ENCODE results near the gene ENO1. TPM values are rescaled to one million over a fixed set of nuclear protein-coding genes. Genes with fewer than 3 reads are reported as not detected.

Gene ENO1
- total RNA-seq, 1 donor from 2014 or later: 1,663 TPM

DNA sequence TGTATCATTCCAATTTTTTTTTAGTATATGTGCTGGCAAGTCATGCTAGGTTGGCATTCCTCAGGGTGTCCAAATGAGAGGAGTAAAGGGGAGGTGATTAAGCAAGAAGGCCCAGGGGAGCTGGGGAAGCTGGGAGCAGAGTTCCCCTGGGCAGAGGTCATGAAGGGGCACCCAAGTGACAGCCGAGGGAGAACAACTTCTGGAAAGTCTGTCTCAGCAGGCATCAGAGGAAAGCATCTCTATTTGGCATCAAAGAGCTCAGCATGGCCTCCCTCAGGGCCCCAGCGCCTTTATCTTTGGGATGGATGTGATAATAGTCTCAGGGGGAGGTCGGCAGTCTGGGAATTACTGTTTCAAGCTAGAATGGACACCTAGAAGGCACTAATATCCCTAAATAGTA is 5.0 kb upstream of the ENO1 start:
- H3K9ac ChIP-seq (ENCODE audit: low read length): no peak overlapping the region
- H3K4me1 Mint-ChIP-seq (ENCODE audit: low read depth, unreplicated experiment): peaks cover 27% of the 10 kb centered on the region
- no peaks in the 10 kb centered on the region for H3K9me3 Mint-ChIP-seq (ENCODE audit: unreplicated experiment)
- no peaks in the 10 kb centered on the region for H3K27me3 ChIP-seq (ENCODE audit: insufficient read depth, low read length)
- DNase-seq (ENCODE audit: low read depth) (no peak), FAIRE-seq (no peak)
- TF ChIP-seq, protein P1, sequence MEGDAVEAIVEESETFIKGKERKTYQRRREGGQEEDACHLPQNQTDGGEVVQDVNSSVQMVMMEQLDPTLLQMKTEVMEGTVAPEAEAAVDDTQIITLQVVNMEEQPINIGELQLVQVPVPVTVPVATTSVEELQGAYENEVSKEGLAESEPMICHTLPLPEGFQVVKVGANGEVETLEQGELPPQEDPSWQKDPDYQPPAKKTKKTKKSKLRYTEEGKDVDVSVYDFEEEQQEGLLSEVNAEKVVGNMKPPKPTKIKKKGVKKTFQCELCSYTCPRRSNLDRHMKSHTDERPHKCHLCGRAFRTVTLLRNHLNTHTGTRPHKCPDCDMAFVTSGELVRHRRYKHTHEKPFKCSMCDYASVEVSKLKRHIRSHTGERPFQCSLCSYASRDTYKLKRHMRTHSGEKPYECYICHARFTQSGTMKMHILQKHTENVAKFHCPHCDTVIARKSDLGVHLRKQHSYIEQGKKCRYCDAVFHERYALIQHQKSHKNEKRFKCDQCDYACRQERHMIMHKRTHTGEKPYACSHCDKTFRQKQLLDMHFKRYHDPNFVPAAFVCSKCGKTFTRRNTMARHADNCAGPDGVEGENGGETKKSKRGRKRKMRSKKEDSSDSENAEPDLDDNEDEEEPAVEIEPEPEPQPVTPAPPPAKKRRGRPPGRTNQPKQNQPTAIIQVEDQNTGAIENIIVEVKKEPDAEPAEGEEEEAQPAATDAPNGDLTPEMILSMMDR (IDR thresholded peaks at IDR 0.05; ENCODE audit: insufficient read depth, low read depth, low read length): no peak
- TF ChIP-seq EZH2 (IDR thresholded peaks at IDR 0.05; ENCODE audit: insufficient read depth, low read length): no peak
- H3K4me2 ChIP-seq (ENCODE audit: low read length): no peak overlapping the region
- H3K36me3 Mint-ChIP-seq (ENCODE audit: low read depth, unreplicated experiment): no peaks in the 10 kb centered on the region
- no peaks in the 10 kb centered on the region for H3K9me3 ChIP-seq (ENCODE audit: insufficient read depth, low read depth, low read length)
- no peaks in the 10 kb centered on the region for H4K20me1 ChIP-seq (ENCODE audit: insufficient read depth, low read length)
- H3K36me3 ChIP-seq (ENCODE audit: insufficient read depth, low read length): no peaks in the 10 kb centered on the region
- H3K27ac ChIP-seq (ENCODE audit: low read depth, low read length): no peak overlapping the region
- no peak overlapping the region for H3K4me3 ChIP-seq (ENCODE audit: insufficient read depth, low read depth, low read length)
- peak overlapping the region; percentile 8 for H3K27ac Mint-ChIP-seq (ENCODE audit: unreplicated experiment)
- H3K27me3 Mint-ChIP-seq (ENCODE audit: low read depth, unreplicated experiment): peaks cover 4% of the 10 kb centered on the region
- H3K4me3 Mint-ChIP-seq (ENCODE audit: unreplicated experiment): no peak overlapping the region
- H3K79me2 ChIP-seq (ENCODE audit: insufficient read depth, low read length): peaks cover 3% of the 10 kb centered on the region
- H3K4me1 ChIP-seq (ENCODE audit: insufficient read depth, low read length): peaks cover 21% of the 10 kb centered on the region
- H2AFZ ChIP-seq (ENCODE audit: low read depth, low read length): no peak overlapping the region

DNA sequence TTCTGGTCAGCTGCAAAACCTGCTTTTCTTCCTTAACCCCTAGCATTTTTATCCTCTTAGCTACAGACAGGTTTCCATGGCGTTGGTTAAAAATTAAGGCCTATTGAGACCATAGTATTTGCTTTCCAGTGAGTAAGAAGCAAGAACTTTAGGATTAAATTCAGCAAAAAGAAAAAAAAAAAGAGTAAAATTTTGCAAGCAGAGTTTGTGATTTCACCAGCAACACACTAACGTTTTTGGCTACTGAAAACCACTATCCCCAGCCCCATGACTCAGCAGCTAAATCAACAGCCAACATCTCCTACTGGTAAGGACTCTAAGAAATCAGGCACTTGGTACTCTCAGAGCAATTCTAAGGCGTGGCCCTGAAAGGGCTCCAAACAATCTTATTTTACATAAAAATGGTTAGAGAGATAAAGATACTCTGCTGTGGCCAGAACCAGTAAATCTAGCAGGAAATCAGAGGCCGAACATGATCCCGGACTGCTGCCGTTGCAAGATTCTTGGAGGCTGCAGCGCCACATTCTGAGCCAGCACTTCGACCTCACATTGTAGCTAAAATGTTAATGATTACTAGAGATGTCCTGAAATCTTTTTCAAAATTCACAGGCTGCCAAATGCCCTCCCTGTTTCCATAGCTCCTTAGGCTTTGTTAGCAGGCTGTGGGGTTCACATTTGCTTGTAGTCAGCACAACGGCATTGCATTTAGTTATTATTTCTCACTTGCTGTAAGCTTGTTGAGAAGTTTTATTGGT is 1.6 kb upstream of the ENO1 start:
- Histone ChIP-seq H3K9ac (ENCODE audit: low read length) (peak overlapping the region; percentile 97), H4K20me1 (ENCODE audit: insufficient read depth, low read length) (peaks cover 27% of the 10 kb centered on the region), H3K4me2 (ENCODE audit: low read length) (peak overlapping the region; percentile 91), H3K4me1 (ENCODE audit: insufficient read depth, low read length) (peaks cover 29% of the 10 kb centered on the region), H3K27me3 (ENCODE audit: insufficient read depth, low read length) (no peaks in the 10 kb centered on the region), H3K36me3 (ENCODE audit: insufficient read depth, low read length) (peaks cover 2% of the 10 kb centered on the region), H3K9me3 (ENCODE audit: insufficient read depth, low read depth, low read length) (no peaks in the 10 kb centered on the region), H3K79me2 (ENCODE audit: insufficient read depth, low read length) (peaks cover 37% of the 10 kb centered on the region), H3K27ac (ENCODE audit: low read depth, low read length) (peak overlapping the region; percentile 95), H3K4me3 (ENCODE audit: insufficient read depth, low read depth, low read length) (peak overlapping the region; percentile 88), H2AFZ (ENCODE audit: low read depth, low read length) (peak overlapping the region; percentile 38)
- Mint-ChIP-seq H3K9me3 (ENCODE audit: unreplicated experiment) (no peaks in the 10 kb centered on the region), H3K27ac (ENCODE audit: unreplicated experiment) (peak overlapping the region; percentile 94), H3K27me3 (ENCODE audit: low read depth, unreplicated experiment) (no peaks in the 10 kb centered on the region), H3K4me3 (ENCODE audit: unreplicated experiment) (peak overlapping the region; percentile 82), H3K4me1 (ENCODE audit: low read depth, unreplicated experiment) (peaks cover 33% of the 10 kb centered on the region), H3K36me3 (ENCODE audit: low read depth, unreplicated experiment) (peaks cover 4% of the 10 kb centered on the region)
- FAIRE-seq (no peak), DNase-seq (ENCODE audit: low read depth) (peak; percentile 96)
- TF ChIP-seq, protein P1 (IDR thresholded peaks at IDR 0.05; ENCODE audit: insufficient read depth, low read depth, low read length): no peak
- no peak for TF ChIP-seq EZH2 (IDR thresholded peaks at IDR 0.05; ENCODE audit: insufficient read depth, low read length)

DNA sequence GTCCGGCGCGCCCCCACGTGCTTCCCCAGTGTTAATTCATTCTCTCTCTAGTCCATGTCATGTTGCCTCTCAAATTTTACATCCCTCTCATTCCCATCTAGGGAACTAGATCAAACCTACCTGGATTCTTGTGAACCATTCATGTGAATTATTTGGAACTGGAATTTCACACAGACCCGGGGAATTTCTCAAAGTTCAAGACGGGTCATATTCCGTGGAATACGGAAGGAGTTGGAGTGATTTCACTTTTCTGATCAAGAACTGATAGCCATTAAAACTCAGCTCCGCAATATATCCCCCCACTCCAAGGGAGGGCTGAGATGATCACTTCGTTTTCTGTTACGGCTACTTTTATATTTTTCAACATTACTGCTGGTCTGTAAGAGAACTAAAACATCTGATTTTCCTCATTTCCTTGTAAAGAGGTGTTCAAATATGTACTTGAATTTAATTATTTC is 1.0 kb upstream of the ENO1 start:
- Histone ChIP-seq H3K36me3 (ENCODE audit: insufficient read depth, low read length) (peaks cover 7% of the 10 kb centered on the region), H4K20me1 (ENCODE audit: insufficient read depth, low read length) (peaks cover 33% of the 10 kb centered on the region), H3K4me2 (ENCODE audit: low read length) (peak overlapping the region; percentile 91), H3K9ac (ENCODE audit: low read length) (peak overlapping the region; percentile 97), H3K79me2 (ENCODE audit: insufficient read depth, low read length) (peaks cover 43% of the 10 kb centered on the region), H2AFZ (ENCODE audit: low read depth, low read length) (peak overlapping the region; percentile 86), H3K27me3 (ENCODE audit: insufficient read depth, low read length) (no peaks in the 10 kb centered on the region), H3K9me3 (ENCODE audit: insufficient read depth, low read depth, low read length) (no peaks in the 10 kb centered on the region), H3K27ac (ENCODE audit: low read depth, low read length) (peak overlapping the region; percentile 95), H3K4me3 (ENCODE audit: insufficient read depth, low read depth, low read length) (peak overlapping the region; percentile 88), H3K4me1 (ENCODE audit: insufficient read depth, low read length) (peaks cover 35% of the 10 kb centered on the region)
- Mint-ChIP-seq H3K36me3 (ENCODE audit: low read depth, unreplicated experiment) (peaks cover 5% of the 10 kb centered on the region), H3K27me3 (ENCODE audit: low read depth, unreplicated experiment) (no peaks in the 10 kb centered on the region), H3K9me3 (ENCODE audit: unreplicated experiment) (no peaks in the 10 kb centered on the region), H3K4me3 (ENCODE audit: unreplicated experiment) (peak overlapping the region; percentile 82), H3K27ac (ENCODE audit: unreplicated experiment) (peak overlapping the region; percentile 94), H3K4me1 (ENCODE audit: low read depth, unreplicated experiment) (peaks cover 34% of the 10 kb centered on the region)
- no peak for FAIRE-seq
- DNase-seq (ENCODE audit: low read depth): no peak
- TF ChIP-seq, protein P1 (IDR thresholded peaks at IDR 0.05; ENCODE audit: insufficient read depth, low read depth, low read length): no peak
- TF ChIP-seq EZH2 (IDR thresholded peaks at IDR 0.05; ENCODE audit: insufficient read depth, low read length): no peak

All from astrocyte (in vitro differentiated cells and primary cell).